A549 (cell line): Measurements from ENCODE around the gene CEP97. TPM values are rescaled to one million over a fixed set of nuclear protein-coding genes. Genes with fewer than 3 reads are reported as not detected.
A peak's percentile ranks its signal among the peaks of the same experiment; 100 is the strongest.

Source experiments
- ATAC-seq, 2 experiments: fragments of 200-7000 bp in 1 of 2; fragments of >200 bp in 1 of 2; cut with Nextera tagmentation in 1 of 2; cut with Tn5 transposase in 1 of 2; 3 replicates each; pipeline versions ENCODE4 v1.8.0 to v1.9.1; 2018 to 2020; ENCODE audit warnings: mild to moderate bottlenecking in 1 of 2, moderate library complexity in 1 of 2
- CTCF ChIA-PET: fragments of 300-600 bp; sonication (Branson Sonifier 250); formaldehyde crosslinking; extraction: SDS; loops from one replicate; lab custom pipeline; 2021; ENCODE audit warnings: antibody characterized with exemption, inconsistent platforms; lab: Yijun Ruan, JAX
- POLR2A ChIA-PET: fragments of 350-600 bp; formaldehyde crosslinking; extraction: SDS; loops from one replicate; lab custom pipeline; 2021; ENCODE audit warnings: antibody characterized with exemption, inconsistent platforms; lab: Yijun Ruan, JAX
- DNase-seq, 2 experiments: peaks; one replicate each; pipeline versions ENCODE4 v3.0.0 to v3.0.0-alpha.2; 2011 to 2016; ENCODE audit warnings: low read depth in 1 of 2, low spot score in 1 of 2
- FAIRE-seq: peaks from 2 replicates; lab custom pipeline; 2011; peaks lifted over from hg19 to GRCh38; lab: Jason Lieb, UNC
- H3K27ac ChIP-seq, 2 experiments: fragments of >200 bp; sonication (Bioruptor Twin); formaldehyde crosslinking; 3 replicates each; pipeline ENCODE4 v1.5.1; 2016 to 2017
- H3K4me1 ChIP-seq: fragments of >200 bp; sonication (Bioruptor Twin); formaldehyde crosslinking; 3 replicates; pipeline ENCODE4 v1.6.1; 2016
- H3K4me2 ChIP-seq: fragments of >200 bp; sonication (Bioruptor Twin); formaldehyde crosslinking; 3 replicates; pipeline ENCODE4 v1.6.1; 2016
- H3K4me3 ChIP-seq: fragments of >200 bp; sonication (Bioruptor Twin); formaldehyde crosslinking; 3 replicates; pipeline ENCODE4 v1.5.1; 2016
- H3K9me3 ChIP-seq: fragments of >200 bp; sonication (Bioruptor Twin); formaldehyde crosslinking; 3 replicates; pipeline ENCODE4 v1.6.1; 2016
- ATOH8 ChIP-seq: fragments of 250-450 bp; sonication (Bioruptor Pico); IDR thresholded peaks from 2 replicates; pipeline ENCODE4 v1.5.0; 2020; ENCODE audit warnings: low read depth, mild to moderate bottlenecking, moderate library complexity
- BCL3 ChIP-seq: fragments of >200 bp; sonication (Bioruptor Twin); formaldehyde crosslinking; IDR thresholded peaks from 3 replicates; pipeline ENCODE4 v1.6.1; 2016
- CBX8 ChIP-seq: fragments of 200-600 bp; sonication (generic); IDR thresholded peaks from 2 replicates; pipeline ENCODE4 v1.6.1; 2016
- CTCF ChIP-seq: fragments of >200 bp; sonication (Bioruptor Twin); formaldehyde crosslinking; IDR thresholded peaks from 3 replicates; pipeline ENCODE4 v1.5.1; 2016
- E2F6 ChIP-seq: IDR thresholded peaks from 2 replicates; pipeline ENCODE4 v1.6.1; 2012; ENCODE audit warnings: low read depth, borderline replicate concordance
- ESRRA ChIP-seq: fragments of 150-350 bp; IDR thresholded peaks from 2 replicates; pipeline ENCODE4 v1.6.1; 2014; ENCODE audit warnings: mild to moderate bottlenecking, low read length, borderline replicate concordance
- FOSL2 ChIP-seq, 2 experiments: fragments of 450-650 bp in 1 of 2; fragments of >200 bp in 1 of 2; sonication (Bioruptor Twin) in 1 of 2; formaldehyde crosslinking; IDR thresholded peaks; 2 replicates each; pipeline versions ENCODE4 v1.5.0 to v1.6.1; 2016 to 2020; ENCODE audit warnings: mild to moderate bottlenecking in 1 of 2, moderate library complexity in 1 of 2
- HDAC2 ChIP-seq: fragments of 200-600 bp; sonication (generic); IDR thresholded peaks from 2 replicates; pipeline ENCODE4 v1.6.1; 2016
- HES2 ChIP-seq: fragments of >200 bp; sonication (Bioruptor Twin); formaldehyde crosslinking; IDR thresholded peaks from 2 replicates; pipeline ENCODE4 v1.6.1; 2016
- HOXA7 ChIP-seq: fragments of 250-450 bp; sonication (Bioruptor Pico); IDR thresholded peaks from 2 replicates; pipeline ENCODE4 v1.5.0; 2020; ENCODE audit warnings: mild to moderate bottlenecking, moderate library complexity
- HOXB5 ChIP-seq: fragments of 250-450 bp; sonication (Bioruptor Pico); IDR thresholded peaks from 2 replicates; pipeline ENCODE4 v1.5.0; 2020; ENCODE audit warnings: mild to moderate bottlenecking, moderate library complexity
- KDM5A ChIP-seq: fragments of 200-600 bp; sonication (generic); IDR thresholded peaks from 2 replicates; pipeline ENCODE4 v1.6.1; 2016; ENCODE audit warnings: antibody characterized with exemption, mild to moderate bottlenecking
- MAFK ChIP-seq: fragments of 450-650 bp; IDR thresholded peaks from 2 replicates; pipeline ENCODE4 v1.6.1; 2014; ENCODE audit not compliant: partially characterized antibody
- MAX ChIP-seq: IDR thresholded peaks from 2 replicates; pipeline ENCODE4 v1.6.1; 2012
- NFE2L2 ChIP-seq: fragments of 150-350 bp; conservative IDR thresholded peaks from 2 replicates; pipeline ENCODE4 v1.6.1; 2014; ENCODE audit warnings: low read length
- PBX3 ChIP-seq: IDR thresholded peaks from 2 replicates; pipeline ENCODE4 v1.6.1; 2012
- POLR2A ChIP-seq: IDR thresholded peaks from 2 replicates; pipeline ENCODE4 v1.6.1; 2012; ENCODE audit warnings: mild to moderate bottlenecking, low read length
- RARB ChIP-seq: fragments of 250-450 bp; sonication (Bioruptor Pico); IDR thresholded peaks from 2 replicates; pipeline ENCODE4 v1.8.0; 2021; ENCODE audit warnings: mild to moderate bottlenecking, moderate library complexity
- RCOR1 ChIP-seq: fragments of 150-350 bp; IDR thresholded peaks from 2 replicates; pipeline ENCODE4 v1.6.1; 2014; ENCODE audit warnings: antibody characterized with exemption, low read length, low read depth
- REST ChIP-seq: fragments of 200-600 bp; sonication (generic); IDR thresholded peaks from 2 replicates; pipeline ENCODE4 v1.6.1; 2016; ENCODE audit warnings: antibody characterized with exemption, mild to moderate bottlenecking, moderate library complexity
- SMC3 ChIP-seq: fragments of >200 bp; sonication (Bioruptor Twin); formaldehyde crosslinking; IDR thresholded peaks from 3 replicates; pipeline ENCODE4 v1.6.1; 2018; ENCODE audit warnings: inconsistent platforms
- TFCP2L1 ChIP-seq: fragments of 250-450 bp; sonication (Bioruptor Pico); IDR thresholded peaks from 2 replicates; pipeline ENCODE4 v1.5.0; 2021; ENCODE audit warnings: mild to moderate bottlenecking
- ZNF302 ChIP-seq: fragments of 250-450 bp; sonication (Bioruptor Pico); IDR thresholded peaks from 2 replicates; pipeline ENCODE4 v1.9.0; 2021; ENCODE audit warnings: inconsistent platforms, mild to moderate bottlenecking, moderate library complexity
- WGBS: methylation state at CpG from one replicate; pipeline ENCODE4 v1.1.6; 2017; ENCODE audit errors: missing lambda C conversion rate; 5-methylcytosine and 5-hydroxymethylcytosine counted together
- polyA plus RNA-seq, 4 experiments: library from polyadenylated mRNA; depleted of rRNA in 3 of 4; stranded (reverse); fragments of >200 nt; fragmentation: RNase III in 1 of 4; extraction: RNeasy Plus Mini Kit Qiagen cat#74134 plus additional on column Dnase treatment in 1 of 4; gene quantifications; 2 replicates in 3 of 4; 3 replicates in 1 of 4; pipeline ENCODE4 v1.2.3, GENCODE V29; 2011 to 2017

Gene CEP97
- polyA plus RNA-seq, 2 of the 4 experiments (the other 2 are of a cell fraction) = 4.0 to 5.1 TPM

- H3K9me3 ChIP-seq = no peaks in the 10 kb centered on the region
- CTCF ChIA-PET = interaction anchor here (0.7 to 1.2 kb wide), 2 partner anchors 23 to 103 kb away, joined by 3 to 8 read pairs; partner anchors contain the start of gene ZBTB11
- no peak for FAIRE-seq
- TF ChIP-seq RARB (CRISPR knock-in tag) (no peak), PBX3 (no peak), CTCF (no peak), ESRRA (no peak), POLR2A (no peak)
- TF ChIP-seq, all 56 proteins: peak for 0
- 10% methylated on average over 9 of the region's 9 CpGs for WGBS
- H3K4me3 ChIP-seq = peak overlapping the region; percentile 68
- H3K27ac ChIP-seq = peak overlapping the region; percentile 92 to 95
- DNase-seq (no peak), ATAC-seq (no peak)
- POLR2A ChIA-PET = interaction anchor here (1.2 to 2.9 kb wide), 3 partner anchors 55 to 206 kb away, joined by 3 to 13 read pairs (median 4); partner anchors contain the start of genes CEP97, PCNP and RPL24
- H3K4me2 ChIP-seq = peak overlapping the region; percentile 90
- H3K4me1 ChIP-seq = peaks cover 16% of the 10 kb centered on the region; the same call in 2 of the 3 replicates
Measured at GRCh38 chr3:101779822-101780381, 55.5 kb downstream of the CEP97 start.

GRCh38 chr3:101780661-101781060 is 56.2 kb downstream of the CEP97 start:
- peak overlapping the region; percentile 92 to 95 for H3K27ac ChIP-seq
- H3K9me3 ChIP-seq = no peaks in the 10 kb centered on the region
- 3% methylated on average over 2 of the region's 2 CpGs for WGBS
- peak; percentile 56 for FAIRE-seq
- peak overlapping the region; percentile 68 for H3K4me3 ChIP-seq
- peak overlapping the region; percentile 90 for H3K4me2 ChIP-seq
- ChIA-PET POLR2A (interaction anchor here (1.6 to 2.9 kb wide), 2 partner anchors 56 to 94 kb away, joined by 4 to 13 read pairs; partner anchors contain the start of genes CEP97 and RPL24), CTCF (interaction anchor here (1.0 kb wide), 1 partner anchor 22 kb away, joined by 5 read pairs; no protein-coding TSS in a partner anchor)
- peak; percentile 23 to 40; a peak in 3 of 6 replicates for ATAC-seq
- DNase-seq = peak; percentile 53 to 70
- H3K4me1 ChIP-seq = peaks cover 16% of the 10 kb centered on the region; the same call in 2 of the 3 replicates
- 0 out of 2 replicates have a peak, but pooled peaks have one; percentile 27 for TF ChIP-seq ATOH8
- TF ChIP-seq MAX = peak; percentile 79
- TF ChIP-seq E2F6 = 0 out of 2 replicates have a peak, but pooled peaks have one; percentile 29
- TF ChIP-seq MAFK = peak; percentile 99
- TF ChIP-seq CBX8 = no peak
- TF ChIP-seq TFCP2L1 (CRISPR knock-in tag) = no peak
- 0 out of 2 replicates have a peak, but pooled peaks have one; percentile 38 for TF ChIP-seq HOXB5 (CRISPR knock-in tag)
- TF ChIP-seq FOSL2 (IDR thresholded peaks at IDR 0.05) = no peak
- TF ChIP-seq FOSL2 (CRISPR knock-in tag; IDR thresholded peaks at IDR 0.05) = peak; percentile 29; the same call in 1 of the 2 replicates
- TF ChIP-seq NFE2L2 = peak; percentile 81
- no peak for TF ChIP-seq BCL3

GRCh38 chr3:101781166-101781565 is 56.8 kb downstream of the CEP97 start:
- H3K4me2 ChIP-seq = peak overlapping the region; percentile 90
- no peak for FAIRE-seq
- TF ChIP-seq ESRRA (no peak), HDAC2 (no peak), REST (no peak), HOXA7 (CRISPR knock-in tag) (no peak), HES2 (no peak), ZNF302 (CRISPR knock-in tag) (no peak), RCOR1 (no peak), SMC3 (no peak), KDM5A (no peak)

More at GRCh38 chr3:101781166-101781565, 56.8 kb downstream of the CEP97 start:
- peak in 1 of 2 experiments; percentile 3 for DNase-seq
- ChIA-PET CTCF (interaction anchor here (1.0 kb wide), 1 partner anchor 21 kb away, joined by 5 read pairs; no protein-coding TSS in a partner anchor), POLR2A (interaction anchor here (2.9 kb wide), 1 partner anchor 57 kb away, joined by 13 read pairs; the partner anchor contains the start of gene CEP97)
- no peak for ATAC-seq
- peak overlapping the region; percentile 92 to 95 for H3K27ac ChIP-seq
- no peaks in the 10 kb centered on the region for H3K9me3 ChIP-seq
- H3K4me1 ChIP-seq = peaks cover 16% of the 10 kb centered on the region; the same call in 2 of the 3 replicates
- peak overlapping the region; percentile 68 for H3K4me3 ChIP-seq
